Liver (tissue), 9 donors: Measurements from ENCODE around the gene PHKG1. TPM values are rescaled to one million over a fixed set of nuclear protein-coding genes. Genes with fewer than 3 reads are reported as not detected.

Source experiments
- DNase-seq: peaks from one replicate; pipeline ENCODE4 v3.0.0-alpha.2; 2017; ENCODE audit warnings: low spot score
- H3K27ac ChIP-seq, 2 donors: one replicate each; pipeline ENCODE4 v1.7.0; 2013; ENCODE audit warnings: inconsistent platforms in 2 of 2, low read length in 2 of 2, control low read depth in 1 of 2, low read depth in 1 of 2, mild to moderate bottlenecking in 1 of 2
- H3K27me3 ChIP-seq, 4 donors: one replicate each; pipeline versions ENCODE4 v1.6.1 to v1.7.0; 2013; ENCODE audit warnings: low read length in 3 of 4, inconsistent platforms in 1 of 4, mild to moderate bottlenecking in 1 of 4, moderate library complexity in 1 of 4; ENCODE audit not compliant: control insufficient read depth in 4 of 4, insufficient read depth in 4 of 4
- H3K36me3 ChIP-seq, 4 donors: one replicate each; pipeline versions ENCODE4 v1.6.1 to v1.7.0; 2013; ENCODE audit warnings: low read length in 3 of 4, mild to moderate bottlenecking in 3 of 4, low read depth in 1 of 4, moderate library complexity in 1 of 4; ENCODE audit not compliant: control insufficient read depth in 4 of 4, insufficient read depth in 3 of 4
- H3K4me1 ChIP-seq, 4 donors: one replicate each; pipeline versions ENCODE4 v1.6.1 to v1.7.0; 2013; ENCODE audit warnings: low read length in 3 of 4, mild to moderate bottlenecking in 3 of 4, moderate library complexity in 1 of 4; ENCODE audit not compliant: control insufficient read depth in 4 of 4, insufficient read depth in 4 of 4
- H3K4me3 ChIP-seq, 3 donors: one replicate each; pipeline versions ENCODE4 v1.6.1 to v1.7.0; 2013; ENCODE audit warnings: low read length in 3 of 3, control low read depth in 1 of 3, low read depth in 1 of 3, mild to moderate bottlenecking in 1 of 3
- H3K9ac ChIP-seq, 2 donors: one replicate each; pipeline ENCODE4 v1.7.0; 2013; ENCODE audit warnings: low read length in 2 of 2, mild to moderate bottlenecking in 2 of 2, moderate library complexity in 2 of 2, control low read depth in 1 of 2, low read depth in 1 of 2
- H3K9me3 ChIP-seq, 4 donors: one replicate each; pipeline versions ENCODE4 v1.6.1 to v1.7.0; 2013; ENCODE audit warnings: low read length in 3 of 4; ENCODE audit not compliant: control insufficient read depth in 4 of 4
- ATF3 ChIP-seq: IDR thresholded peaks from 2 replicates; pipeline ENCODE4 v1.6.1; 2016; ENCODE audit warnings: antibody characterized with exemption
- EGR1 ChIP-seq, 2 donors: IDR thresholded peaks; 2 replicates each; pipeline ENCODE4 v1.6.1; 2016 to 2018; ENCODE audit warnings: antibody characterized with exemption in 2 of 2, low read depth in 2 of 2
- FOXA2 ChIP-seq: IDR thresholded peaks from 2 replicates; pipeline ENCODE4 v1.6.1; 2016; ENCODE audit warnings: antibody characterized with exemption
- GABPA ChIP-seq, 2 donors: IDR thresholded peaks in 1 of 2; conservative IDR thresholded peaks in 1 of 2; 2 replicates each; pipeline ENCODE4 v1.6.1; 2016; ENCODE audit warnings: antibody characterized with exemption in 2 of 2, mild to moderate bottlenecking in 1 of 2, moderate library complexity in 1 of 2
- HNF4A ChIP-seq, 2 donors: conservative IDR thresholded peaks; 2 replicates each; pipeline ENCODE4 v1.6.1; 2016; ENCODE audit warnings: antibody characterized with exemption in 2 of 2, mild to moderate bottlenecking in 2 of 2
- JUND ChIP-seq, 2 donors: IDR thresholded peaks; 2 replicates each; pipeline ENCODE4 v1.6.1; 2016; ENCODE audit warnings: antibody characterized with exemption in 2 of 2
- MAX ChIP-seq: IDR thresholded peaks from 2 replicates; pipeline ENCODE4 v1.6.1; 2016; ENCODE audit warnings: antibody characterized with exemption
- NR2F2 ChIP-seq: IDR thresholded peaks from 2 replicates; pipeline ENCODE4 v1.6.1; 2016; ENCODE audit warnings: antibody characterized with exemption
- RAD21 ChIP-seq, 2 donors: IDR thresholded peaks; 2 replicates each; pipeline ENCODE4 v1.6.1; 2016; ENCODE audit warnings: antibody characterized with exemption in 2 of 2, mild to moderate bottlenecking in 2 of 2
- SP1 ChIP-seq: IDR thresholded peaks from 2 replicates; pipeline ENCODE4 v1.6.1; 2018; ENCODE audit warnings: antibody characterized with exemption, mild to moderate bottlenecking
- TAF1 ChIP-seq: conservative IDR thresholded peaks from 2 replicates; pipeline ENCODE4 v1.6.1; 2016; ENCODE audit warnings: antibody characterized with exemption, mild to moderate bottlenecking
- YY1 ChIP-seq: IDR thresholded peaks from 2 replicates; pipeline ENCODE4 v1.6.1; 2016; ENCODE audit warnings: antibody characterized with exemption, mild to moderate bottlenecking
- ZBTB33 ChIP-seq: IDR thresholded peaks from 2 replicates; pipeline ENCODE4 v1.6.1; 2016; ENCODE audit warnings: antibody characterized with exemption
- WGBS: extraction: QIAGEN DNeasy Blood & Tissue Kit; methylation state at CpG from one replicate; pipeline ENCODE4 v1.1.7; 2013; 5-methylcytosine and 5-hydroxymethylcytosine counted together
- polyA plus RNA-seq, 2 donors: library from polyadenylated mRNA; stranded (reverse) in 1 of 2; unstranded in 1 of 2; fragments of 200-250 nt in 1 of 2; fragments of >200 nt in 1 of 2; fragmentation: Nextera tagmentation in 1 of 2; extraction: Ambion mirVana in 1 of 2; gene quantifications; one replicate each; pipeline versions ENCODE4 v1.2.1 to v1.2.3, GENCODE V29; 2013 to 2015
- total RNA-seq, 2 donors: library from RNA; depleted of rRNA; stranded (reverse); fragments of >200 nt; gene quantifications; one replicate each; pipeline ENCODE4 v1.2.3, GENCODE V29; 2014
- TF ChIP-seq, protein P1 (sequence below): fragments of 150-350 bp; IDR thresholded peaks from 2 replicates; pipeline ENCODE4 v1.5.1; 2017; ENCODE audit warnings: improper control_type of control experiment, low read depth, low read length; ENCODE audit not compliant: missing input control
- donor health status: healthy.
- donor health status: healthy.
- donor health status: healthy.
- donor health status: healthy.
- donor health status: healthy.

PHKG1 gene
- total and polyA plus RNA-seq, 4 donors, result 0.18 to 1.0 (median 0.24) TPM

GRCh38 chr7:56127241-56127975 is 34.7 kb upstream of the PHKG1 start:
- H3K27me3 ChIP-seq, result no peaks in the 10 kb centered on the region
- WGBS, result 84% methylated on average over 7 of the region's 7 CpGs

DNA sequence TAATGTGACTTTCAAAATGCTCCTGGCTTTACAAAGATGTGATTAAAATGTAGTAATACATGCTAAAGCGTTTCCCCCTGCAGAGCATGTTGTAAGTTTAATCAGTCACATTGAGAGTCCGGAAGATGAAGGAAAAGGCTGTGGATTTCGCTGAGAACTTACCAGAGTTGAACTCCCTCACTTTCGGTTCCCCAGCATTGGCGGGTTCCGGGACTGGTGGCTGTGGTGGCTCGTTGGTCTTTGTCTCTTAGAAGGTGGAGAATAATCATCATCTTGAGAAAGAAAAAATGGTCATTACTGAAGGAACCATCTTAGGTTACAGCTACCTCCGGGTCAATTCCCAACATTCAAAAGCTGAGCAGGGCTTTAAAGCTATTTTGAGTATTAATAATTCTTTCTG is 33.1 kb upstream of the PHKG1 start:
- no peak overlapping the region for H3K9ac ChIP-seq
- no peak overlapping the region for H3K4me3 ChIP-seq
- WGBS, result 84% methylated on average over 8 of the region's 8 CpGs
- no peaks in the 10 kb centered on the region for H3K9me3 ChIP-seq
- H3K4me1 ChIP-seq, result peaks cover 0 to 4% (median under 1%) of the 10 kb centered on the region in 4 donors
- no peaks in the 10 kb centered on the region for H3K27me3 ChIP-seq
- TF ChIP-seq, protein P1, sequence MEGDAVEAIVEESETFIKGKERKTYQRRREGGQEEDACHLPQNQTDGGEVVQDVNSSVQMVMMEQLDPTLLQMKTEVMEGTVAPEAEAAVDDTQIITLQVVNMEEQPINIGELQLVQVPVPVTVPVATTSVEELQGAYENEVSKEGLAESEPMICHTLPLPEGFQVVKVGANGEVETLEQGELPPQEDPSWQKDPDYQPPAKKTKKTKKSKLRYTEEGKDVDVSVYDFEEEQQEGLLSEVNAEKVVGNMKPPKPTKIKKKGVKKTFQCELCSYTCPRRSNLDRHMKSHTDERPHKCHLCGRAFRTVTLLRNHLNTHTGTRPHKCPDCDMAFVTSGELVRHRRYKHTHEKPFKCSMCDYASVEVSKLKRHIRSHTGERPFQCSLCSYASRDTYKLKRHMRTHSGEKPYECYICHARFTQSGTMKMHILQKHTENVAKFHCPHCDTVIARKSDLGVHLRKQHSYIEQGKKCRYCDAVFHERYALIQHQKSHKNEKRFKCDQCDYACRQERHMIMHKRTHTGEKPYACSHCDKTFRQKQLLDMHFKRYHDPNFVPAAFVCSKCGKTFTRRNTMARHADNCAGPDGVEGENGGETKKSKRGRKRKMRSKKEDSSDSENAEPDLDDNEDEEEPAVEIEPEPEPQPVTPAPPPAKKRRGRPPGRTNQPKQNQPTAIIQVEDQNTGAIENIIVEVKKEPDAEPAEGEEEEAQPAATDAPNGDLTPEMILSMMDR, result no peak
- no peak for TF ChIP-seq NR2F2
- no peak for TF ChIP-seq TAF1
- no peak for TF ChIP-seq GABPA (IDR thresholded peaks at IDR 0.05 in 1 of 2, conservative IDR thresholded peaks at IDR 0.05 in 1 of 2)
- TF ChIP-seq YY1, result no peak
- no peaks in the 10 kb centered on the region for H3K36me3 ChIP-seq
- no peak overlapping the region for H3K27ac ChIP-seq
- DNase-seq, result no peak

More at GRCh38 chr7:56127241-56127975, 34.7 kb upstream of the PHKG1 start:
- no peak overlapping the region for H3K4me3 ChIP-seq
- H3K4me1 ChIP-seq, result peaks cover 0 to 6% (median under 1%) of the 10 kb centered on the region in 4 donors
- TF ChIP-seq, protein P1, result no peak
- no peak for TF ChIP-seq JUND (IDR thresholded peaks at IDR 0.05)
- no peak for TF ChIP-seq ZBTB33
- no peak for TF ChIP-seq NR2F2
- TF ChIP-seq FOXA2, result no peak
- H3K9me3 ChIP-seq, result no peaks in the 10 kb centered on the region
- H3K9ac ChIP-seq, result no peak overlapping the region
- H3K27ac ChIP-seq, result no peak overlapping the region
- DNase-seq, result no peak
- H3K36me3 ChIP-seq, result no peaks in the 10 kb centered on the region

DNA sequence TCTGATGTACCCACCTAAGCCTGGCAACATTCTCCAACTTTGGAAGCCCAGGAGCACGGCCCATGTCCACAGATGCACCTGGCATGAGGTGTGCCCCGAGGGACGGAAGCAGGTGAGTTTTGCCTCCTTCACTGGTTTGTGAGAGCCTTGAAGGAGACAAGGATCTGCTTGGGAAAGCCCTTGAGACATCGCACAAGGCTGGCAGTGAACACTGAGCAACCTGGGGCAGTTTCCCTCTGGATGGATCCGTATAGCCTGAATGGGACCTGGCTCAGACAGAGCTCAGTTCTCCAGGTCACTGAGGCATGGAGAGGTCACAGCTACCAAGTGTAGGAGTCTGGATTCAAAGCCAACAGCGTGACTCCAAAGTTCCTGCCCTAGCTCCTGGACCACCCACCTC is 32.2 kb upstream of the PHKG1 start:
- H3K4me3 ChIP-seq, result no peak overlapping the region
- no peaks in the 10 kb centered on the region for H3K4me1 ChIP-seq
- no peaks in the 10 kb centered on the region for H3K36me3 ChIP-seq
- no peak for DNase-seq
- no peak for TF ChIP-seq ZBTB33
- TF ChIP-seq RAD21 (IDR thresholded peaks at IDR 0.05), result no peak
- no peak for TF ChIP-seq ATF3
- TF ChIP-seq NR2F2, result no peak
- TF ChIP-seq FOXA2, result no peak
- no peak for TF ChIP-seq EGR1 (IDR thresholded peaks at IDR 0.05; ENCODE audit: low read depth in 2 of 2)
- no peak for TF ChIP-seq HNF4A (conservative IDR thresholded peaks at IDR 0.05)
- TF ChIP-seq SP1, result no peak
- no peak for TF ChIP-seq TAF1
- TF ChIP-seq, protein P1, result no peak
- no peak for TF ChIP-seq MAX
- no peak overlapping the region for H3K27ac ChIP-seq
- no peak overlapping the region for H3K9ac ChIP-seq
- H3K27me3 ChIP-seq, result no peaks in the 10 kb centered on the region
- H3K9me3 ChIP-seq, result no peaks in the 10 kb centered on the region
- 71% methylated on average over 6 of the region's 6 CpGs for WGBS
